ENCODE measurements around the gene EIF1.

EIF1 gene

DNA sequence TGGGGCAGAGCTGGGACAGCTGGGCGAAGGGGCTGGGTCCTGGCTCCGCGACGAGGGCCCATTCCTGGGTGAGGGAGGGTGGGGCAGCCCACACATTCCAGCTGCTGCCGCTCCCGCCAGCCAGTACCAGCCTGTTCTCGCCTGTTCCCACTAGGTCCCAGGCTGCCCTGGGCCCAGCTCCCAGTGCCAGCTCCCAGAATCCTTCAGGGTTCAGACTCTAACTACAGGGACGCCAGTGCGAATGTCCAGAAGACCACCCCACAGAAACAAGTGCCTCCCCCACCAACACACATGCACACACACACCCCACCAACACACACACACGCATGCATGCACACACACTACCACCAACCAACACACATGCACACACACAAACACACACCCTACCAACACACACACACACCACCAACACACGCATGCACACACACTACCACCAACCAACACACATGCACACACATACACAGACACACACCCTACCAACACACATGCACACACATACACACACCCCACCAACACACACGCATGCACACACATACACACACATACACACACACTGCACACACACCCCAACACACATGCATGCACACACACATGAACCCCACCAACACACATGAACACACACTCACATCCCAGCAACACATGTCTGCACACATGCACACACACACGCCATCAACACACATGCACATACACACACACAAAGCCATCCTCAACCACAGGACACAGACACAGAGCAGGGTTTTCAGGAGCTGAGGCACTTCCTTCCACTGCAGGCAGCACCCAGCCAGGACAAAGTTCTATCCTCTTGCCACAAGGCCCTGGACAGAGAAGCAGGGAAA is 36.8 kb upstream of the EIF1 start:
- TF ChIP-seq GATA1 (IDR thresholded peaks at IDR 0.05; ENCODE audit: low read depth, low read length) = no peak
- TF ChIP-seq POLR2A (IDR thresholded peaks at IDR 0.05; ENCODE audit: low read length) = no peak
- DNase-seq = no peak

DNA sequence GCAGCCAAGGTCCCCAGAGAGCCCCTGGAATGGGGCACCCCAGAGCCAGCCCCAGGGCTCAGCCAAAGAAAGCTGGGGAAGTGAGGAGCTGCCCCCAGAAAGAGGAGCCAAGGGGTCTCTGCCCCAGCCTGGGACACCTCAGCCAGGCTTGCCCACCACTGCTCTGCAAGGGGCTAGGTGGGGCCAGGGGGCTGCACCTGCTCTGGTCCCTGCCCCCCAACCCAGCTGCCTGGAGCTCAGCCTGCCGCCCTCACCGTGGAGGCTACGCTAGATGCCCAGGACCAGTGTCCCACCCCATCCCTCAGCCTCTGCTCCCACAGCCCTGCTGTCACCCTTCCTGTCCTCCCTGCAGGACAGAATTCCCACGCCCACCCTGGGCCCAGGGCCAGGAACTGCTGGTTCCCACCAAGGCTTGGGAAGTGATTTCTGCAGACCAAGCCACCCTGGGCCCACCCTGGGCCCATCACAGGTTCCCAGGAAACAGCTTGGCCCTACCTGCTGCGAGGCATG is 36.2 kb upstream of the EIF1 start:
- no peak for DNase-seq

DNA sequence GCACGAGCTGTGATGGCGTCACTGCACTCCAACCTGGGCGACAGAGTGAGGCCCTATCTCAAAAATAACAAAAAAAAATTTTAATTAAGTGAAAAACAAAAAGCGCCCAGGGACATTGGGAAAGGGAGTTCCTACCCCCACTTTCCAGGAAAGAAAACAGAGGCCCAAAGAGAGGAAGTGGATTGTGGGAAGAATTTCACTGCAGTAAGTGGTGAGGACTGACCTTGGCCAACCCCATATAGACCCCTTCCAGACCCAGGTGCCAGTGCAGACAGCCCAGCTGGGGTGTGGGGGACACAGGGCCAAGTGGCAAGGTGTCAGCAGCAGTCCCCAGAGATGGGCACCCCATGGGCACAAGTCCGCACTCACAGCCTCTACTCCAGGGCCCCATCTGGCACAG is 35.3 kb upstream of the EIF1 start:
- no peak for DNase-seq
- TF ChIP-seq GATA1 (IDR thresholded peaks at IDR 0.05; ENCODE audit: low read depth, low read length) (no peak), POLR2A (IDR thresholded peaks at IDR 0.05; ENCODE audit: low read length) (no peak)

More for the DNA sequence above, 36.2 kb upstream of the EIF1 start:
- TF ChIP-seq POLR2A (IDR thresholded peaks at IDR 0.05; ENCODE audit: low read length) (no peak), GATA1 (IDR thresholded peaks at IDR 0.05; ENCODE audit: low read depth, low read length) (no peak)

DNA sequence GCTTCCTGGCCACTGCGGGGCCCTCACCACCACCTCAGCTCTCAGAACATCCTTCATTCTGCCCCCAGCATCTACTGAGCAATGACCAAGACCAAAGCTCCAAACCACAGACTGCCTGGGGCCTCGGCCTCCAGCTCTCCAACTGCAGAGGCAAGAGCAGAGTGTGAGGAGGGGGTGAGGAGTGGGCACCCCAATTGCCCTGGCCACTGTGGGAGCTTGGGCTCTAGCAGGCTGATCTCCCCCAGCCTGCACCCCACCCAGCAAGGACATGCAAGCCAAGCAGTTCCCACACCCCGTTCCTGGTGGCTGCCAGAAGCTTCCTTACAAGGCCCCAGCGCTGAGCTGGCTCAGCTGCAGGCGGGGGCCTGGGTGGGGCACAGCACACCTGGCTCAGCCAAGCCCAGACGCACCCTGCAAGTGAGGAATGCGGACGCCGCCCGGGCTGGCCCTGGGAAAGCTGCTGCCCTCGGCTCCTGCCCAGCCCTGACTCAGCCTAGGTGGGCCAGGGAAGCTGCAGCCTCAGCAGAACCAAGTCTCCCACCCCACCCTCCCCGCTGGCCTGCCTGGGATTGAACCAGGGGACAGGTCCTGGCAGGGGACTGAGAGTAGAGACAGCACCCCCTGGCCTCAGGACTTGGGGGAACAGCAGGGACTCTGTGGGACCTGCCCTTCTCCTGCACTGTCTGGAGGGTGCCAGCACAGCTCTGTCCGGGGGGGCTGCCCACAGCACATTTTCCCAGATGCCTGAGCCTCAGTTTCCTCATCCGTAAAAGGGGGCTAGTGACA is 34.6 kb upstream of the EIF1 start:
- no peak for TF ChIP-seq GATA1 (IDR thresholded peaks at IDR 0.05; ENCODE audit: low read depth, low read length)
- no peak for TF ChIP-seq POLR2A (IDR thresholded peaks at IDR 0.05; ENCODE audit: low read length)
- DNase-seq = no peak

DNA sequence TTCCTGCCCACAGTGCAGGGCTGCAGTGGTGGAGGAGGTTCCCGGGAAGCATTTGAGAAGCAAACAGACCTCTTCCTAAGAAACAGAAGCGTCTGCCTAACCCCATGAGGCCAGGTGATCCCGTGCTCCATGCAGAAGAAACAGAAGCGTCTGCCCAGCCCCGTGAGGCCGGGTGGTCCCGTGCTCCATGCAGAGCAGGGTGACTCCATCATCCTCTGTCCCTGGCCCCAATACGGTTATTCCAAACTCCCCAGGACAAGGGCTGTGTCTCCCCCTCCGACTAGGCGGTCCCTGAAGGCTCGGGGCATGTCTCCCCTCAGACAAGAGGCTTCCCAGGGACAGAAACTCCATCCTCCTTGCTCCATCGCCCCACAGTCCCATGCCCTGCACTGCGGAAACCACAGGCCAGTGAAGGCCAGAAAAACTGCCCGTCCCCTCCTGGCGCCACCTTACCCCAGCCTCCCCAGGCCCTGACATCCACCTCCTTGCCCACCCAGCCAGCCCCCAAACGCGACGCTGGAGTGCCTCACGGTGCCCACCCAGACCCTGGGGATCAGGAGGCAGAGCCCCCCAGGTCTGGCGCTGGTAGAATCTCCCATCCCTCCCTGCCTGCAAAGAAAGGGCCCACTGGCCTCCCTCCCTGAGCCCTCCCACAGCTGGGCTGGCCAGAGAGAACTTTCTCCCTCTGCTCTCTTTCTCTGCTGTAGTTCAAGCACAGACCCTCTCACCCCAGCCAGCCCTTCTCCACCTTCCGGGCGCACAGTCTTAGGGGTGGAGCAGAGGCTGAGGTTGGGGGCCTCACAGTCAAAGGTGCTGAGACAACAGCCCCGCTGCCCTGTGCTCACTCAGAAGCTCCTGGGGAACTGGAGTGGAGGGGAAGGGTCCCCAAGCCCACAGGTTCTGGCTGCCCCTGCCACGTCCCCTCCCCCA is 33.7 kb upstream of the EIF1 start:
- no peak for TF ChIP-seq POLR2A (IDR thresholded peaks at IDR 0.05; ENCODE audit: low read length)
- no peak for TF ChIP-seq GATA1 (IDR thresholded peaks at IDR 0.05; ENCODE audit: low read depth, low read length)
- no peak for DNase-seq

DNA sequence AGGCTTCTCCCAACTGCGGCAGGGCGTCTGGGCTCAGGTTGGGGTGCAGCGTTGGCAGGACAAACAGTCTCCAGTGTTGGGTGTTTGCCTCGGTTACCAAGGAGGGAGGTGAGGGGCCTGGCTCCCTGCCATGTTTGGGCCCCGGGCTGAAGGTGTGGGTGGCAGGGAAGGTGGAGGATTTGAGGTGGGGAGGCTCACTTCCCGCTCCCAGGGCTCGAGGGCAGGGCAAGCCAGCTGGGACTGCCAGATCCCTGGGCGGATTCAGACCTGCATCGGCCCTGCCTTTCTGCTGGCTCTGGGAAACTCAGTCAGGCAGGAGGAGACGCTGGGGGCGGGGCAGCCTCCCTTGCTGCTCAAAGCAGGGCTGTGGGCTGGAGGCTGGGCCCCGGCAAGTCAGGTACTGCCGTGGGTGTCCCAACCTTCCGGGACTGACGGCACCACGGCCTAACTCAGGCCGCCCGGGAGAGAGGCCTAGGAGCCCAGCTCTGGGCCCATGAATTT is 33.0 kb upstream of the EIF1 start:
- DNase-seq = no peak
- no peak for TF ChIP-seq GATA1 (IDR thresholded peaks at IDR 0.05; ENCODE audit: low read depth, low read length)
- TF ChIP-seq POLR2A (IDR thresholded peaks at IDR 0.05; ENCODE audit: low read length) = no peak

DNA sequence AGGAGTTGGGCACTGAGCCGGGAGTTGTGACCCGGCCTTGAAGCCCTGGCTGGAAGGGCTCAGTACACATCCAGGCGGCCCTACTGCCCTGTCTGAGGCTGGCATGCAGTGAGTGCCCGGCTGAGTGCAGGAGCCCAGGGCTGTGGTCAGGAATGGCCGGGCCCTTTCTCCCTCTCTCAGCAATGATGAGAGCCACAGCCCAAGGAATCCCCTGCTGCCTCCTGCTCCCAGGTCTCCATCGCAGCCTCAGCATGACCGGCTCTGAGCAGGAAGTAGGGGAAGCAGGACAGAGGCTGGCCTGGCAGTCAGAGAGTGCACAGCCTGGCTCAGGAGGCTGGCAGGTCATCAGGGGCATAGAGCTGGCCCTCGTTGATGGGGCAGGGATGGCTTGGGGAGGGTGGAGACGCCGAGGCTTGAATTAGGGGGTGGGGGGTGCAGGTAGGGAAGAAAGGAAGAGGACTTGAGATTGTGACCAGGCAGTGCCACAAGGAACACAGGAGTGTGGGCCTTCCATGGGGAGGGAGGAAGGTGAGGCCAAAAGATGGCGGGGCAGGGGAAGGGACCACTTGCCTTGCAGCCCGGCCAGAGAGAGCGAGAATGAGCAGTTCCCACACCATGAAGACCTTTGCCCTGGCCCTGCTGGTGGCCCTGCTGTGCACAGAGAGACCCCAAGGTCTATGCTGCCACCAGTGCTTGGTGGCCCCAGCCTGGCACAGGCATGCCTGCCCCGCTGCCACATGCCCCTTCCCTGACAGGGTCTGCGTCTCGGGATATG is 32.2 kb upstream of the EIF1 start:
- TF ChIP-seq POLR2A (IDR thresholded peaks at IDR 0.05; ENCODE audit: low read length) (no peak), GATA1 (IDR thresholded peaks at IDR 0.05; ENCODE audit: low read depth, low read length) (no peak)
- no peak for DNase-seq

DNA sequence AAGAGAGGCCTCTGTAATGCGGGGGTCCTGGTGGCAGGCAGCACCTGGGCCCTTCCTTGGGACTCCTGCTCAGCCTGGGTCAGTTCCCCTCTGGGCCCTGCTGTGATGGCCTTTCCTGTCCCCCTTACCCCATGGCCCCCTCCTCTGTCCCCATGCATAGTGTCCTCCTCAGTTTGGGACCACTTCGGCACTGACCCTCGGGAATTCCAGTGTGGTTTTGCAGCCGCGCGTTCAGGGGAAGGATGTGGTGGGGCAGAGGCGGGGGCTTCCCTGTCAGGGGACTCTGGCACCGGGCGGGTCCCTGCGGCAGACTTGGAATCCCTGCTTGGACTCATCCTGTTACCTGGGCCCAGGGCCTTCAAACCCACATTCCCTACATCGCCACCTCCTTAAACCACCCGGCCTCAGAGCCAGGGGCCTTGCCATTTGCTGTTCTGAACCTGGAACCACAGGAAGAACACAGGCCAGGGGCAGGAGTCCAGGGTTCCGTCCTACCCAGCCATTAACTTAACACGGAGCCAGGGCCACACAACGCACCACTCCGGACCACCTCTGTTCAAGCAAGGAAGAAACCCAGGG is 31.4 kb upstream of the EIF1 start:
- no peak for DNase-seq
- TF ChIP-seq POLR2A (IDR thresholded peaks at IDR 0.05; ENCODE audit: low read length) (no peak), GATA1 (IDR thresholded peaks at IDR 0.05; ENCODE audit: low read depth, low read length) (no peak)

DNA sequence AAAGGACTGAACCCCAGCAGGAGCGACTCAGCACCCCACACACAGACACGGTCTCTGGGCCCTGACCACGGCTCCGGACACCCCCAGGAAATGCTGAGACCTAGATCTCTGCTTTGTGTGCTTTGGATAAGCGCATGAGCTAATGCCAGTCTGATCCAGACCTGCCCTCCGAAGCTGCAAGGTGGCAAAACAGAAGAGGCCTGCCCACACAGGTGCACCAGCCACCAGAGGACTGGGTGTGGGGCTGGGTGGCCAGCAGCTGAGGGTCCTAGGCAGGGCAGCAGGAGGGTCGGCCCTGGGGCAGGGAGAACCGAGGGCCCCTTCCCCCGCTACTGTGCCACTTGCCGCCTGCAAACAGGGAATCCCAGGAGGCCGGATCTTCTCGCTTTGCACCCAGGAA is 30.7 kb upstream of the EIF1 start:
- TF ChIP-seq POLR2A (IDR thresholded peaks at IDR 0.05; ENCODE audit: low read length) = no peak
- DNase-seq = no peak

DNA sequence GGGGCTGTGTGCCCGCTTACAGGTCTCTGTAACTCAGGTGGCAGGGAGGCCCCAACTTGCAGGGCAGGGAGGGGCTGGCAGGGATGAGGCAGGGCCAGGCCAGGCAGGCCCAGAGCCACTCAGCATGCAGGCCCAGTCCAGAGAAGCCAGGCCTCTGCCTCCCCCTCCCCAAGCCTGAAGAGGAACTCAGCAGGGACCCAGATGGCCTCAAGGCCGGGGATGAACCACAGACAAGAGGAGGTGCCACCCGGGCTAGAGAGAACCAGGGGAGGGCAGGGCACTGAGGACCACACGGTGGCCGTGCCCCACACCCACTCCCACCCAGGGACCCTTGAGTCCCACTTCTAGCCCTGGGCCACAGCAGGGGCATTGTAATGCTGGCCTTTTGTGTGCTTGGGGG is 29.8 kb upstream of the EIF1 start:
- TF ChIP-seq GATA1 (IDR thresholded peaks at IDR 0.05; ENCODE audit: low read depth, low read length) (no peak), POLR2A (IDR thresholded peaks at IDR 0.05; ENCODE audit: low read length) (no peak)
- DNase-seq = no peak

DNA sequence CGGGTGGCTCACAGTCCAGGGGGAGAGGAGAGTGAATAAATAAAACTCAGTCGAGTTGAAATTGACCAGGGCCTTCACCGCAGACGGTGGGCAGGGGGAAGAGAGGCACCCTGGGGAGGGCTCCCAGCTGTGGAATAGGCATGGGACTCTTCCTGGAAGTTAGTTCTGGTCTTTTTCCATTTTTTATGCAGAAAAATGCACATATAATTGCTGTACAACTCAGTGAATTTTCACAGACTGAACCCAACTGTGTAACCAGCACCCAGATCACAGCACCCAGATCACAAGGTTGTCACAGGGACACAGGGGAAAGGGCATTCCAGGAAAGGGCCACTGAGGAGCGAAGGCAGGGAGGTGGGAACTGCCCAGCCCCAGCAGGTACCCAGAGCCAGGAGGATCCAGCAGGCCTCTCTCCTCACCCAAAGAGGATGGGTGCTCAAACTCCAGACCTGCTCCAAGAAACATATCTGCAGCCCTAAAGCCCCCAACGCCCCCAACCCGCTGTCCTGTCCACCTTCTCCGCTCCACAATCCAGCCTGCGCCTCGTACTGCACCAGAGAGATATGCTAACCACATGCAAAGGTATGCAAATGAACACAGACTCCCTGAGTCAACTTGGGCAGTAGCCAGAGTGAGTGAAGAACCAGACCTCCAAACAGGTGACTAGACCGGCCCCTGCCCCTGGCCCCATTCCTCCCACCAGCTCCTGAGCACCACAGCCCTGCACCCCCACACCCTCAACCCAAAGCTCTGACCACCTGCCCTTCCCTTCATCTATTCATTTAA is 29.1 kb upstream of the EIF1 start:
- no peak for TF ChIP-seq GATA1 (IDR thresholded peaks at IDR 0.05; ENCODE audit: low read depth, low read length)
- TF ChIP-seq POLR2A (IDR thresholded peaks at IDR 0.05; ENCODE audit: low read length) = no peak
- no peak for DNase-seq

DNA sequence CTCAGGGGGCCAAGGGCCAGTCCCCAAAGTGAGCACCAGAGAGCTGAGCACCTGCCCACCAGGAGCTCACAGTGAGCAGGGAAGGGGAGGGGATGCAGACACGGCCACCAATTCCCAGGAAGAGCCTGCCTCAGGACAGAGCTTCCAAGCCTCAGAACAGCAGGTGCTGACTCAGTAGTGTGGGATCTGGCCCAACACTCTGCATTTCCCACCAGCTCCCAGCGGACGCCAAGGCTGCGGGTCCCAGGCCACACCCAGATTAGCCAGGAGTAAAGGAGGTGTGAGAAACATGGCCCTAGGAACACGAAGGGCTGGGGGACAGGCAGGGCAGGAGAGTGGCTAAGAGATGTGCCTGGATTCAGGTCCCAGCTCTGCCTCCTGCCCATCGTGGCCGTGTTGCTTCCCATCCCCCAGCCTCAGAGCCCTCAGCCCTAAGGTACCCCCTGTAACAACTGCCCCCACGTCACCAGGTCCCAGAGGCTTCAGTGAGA is 28.4 kb upstream of the EIF1 start:
- TF ChIP-seq GATA1 (IDR thresholded peaks at IDR 0.05; ENCODE audit: low read depth, low read length) (no peak), POLR2A (IDR thresholded peaks at IDR 0.05; ENCODE audit: low read length) (no peak)
- DNase-seq = no peak

Data from erythroblast (primary cell).